ENCODE data around the gene FRYL. TPM values are rescaled to one million over a fixed set of nuclear protein-coding genes. Genes with fewer than 3 reads are reported as not detected.
A peak's percentile ranks its signal among the peaks of the same experiment; 100 is the strongest.

The FRYL gene
- total and polyA plus RNA-seq, 2 of the 8 experiments (the other 6 are each of a cell fraction or from before 2014, with no cell fraction given): 8.0 to 36.5 TPM

- TF ChIP-seq CHD7 (IDR thresholded peaks at IDR 0.05; ENCODE audit: insufficient replicate concordance, low read length) (no peak), RBBP5 (IDR thresholded peaks at IDR 0.05; ENCODE audit: borderline replicate concordance, low read depth, low read length) (no peak), CBX5 (IDR thresholded peaks at IDR 0.05; ENCODE audit: low read depth, low read length) (no peak), TAF1 (IDR thresholded peaks at IDR 0.05; ENCODE audit: low read depth, low read length) (no peak), CEBPB (IDR thresholded peaks at IDR 0.05; ENCODE audit: low read depth, low read length) (peak; percentile 85)
Measured at GRCh38 chr4:48693856-48694574, 86.1 kb downstream of the FRYL start (continued).

Data from H1 (cell line).